HG03159 (cell line): ENCODE measurements around the gene BIRC2.
"Not testable (repeated sequence)": the region's sequence is repeated elsewhere in the genome, so short reads cannot be mapped to it uniquely, and the experiment has no call there.

Experiments used
- ATAC-seq: cut with Tn5 transposase; IDR thresholded peaks from one replicate; pipeline ENCODE4 v1.9.1; 2021; ENCODE audit warnings: mild to moderate bottlenecking, moderate library complexity; ENCODE audit not compliant: unreplicated experiment

Gene BIRC2

DNA sequence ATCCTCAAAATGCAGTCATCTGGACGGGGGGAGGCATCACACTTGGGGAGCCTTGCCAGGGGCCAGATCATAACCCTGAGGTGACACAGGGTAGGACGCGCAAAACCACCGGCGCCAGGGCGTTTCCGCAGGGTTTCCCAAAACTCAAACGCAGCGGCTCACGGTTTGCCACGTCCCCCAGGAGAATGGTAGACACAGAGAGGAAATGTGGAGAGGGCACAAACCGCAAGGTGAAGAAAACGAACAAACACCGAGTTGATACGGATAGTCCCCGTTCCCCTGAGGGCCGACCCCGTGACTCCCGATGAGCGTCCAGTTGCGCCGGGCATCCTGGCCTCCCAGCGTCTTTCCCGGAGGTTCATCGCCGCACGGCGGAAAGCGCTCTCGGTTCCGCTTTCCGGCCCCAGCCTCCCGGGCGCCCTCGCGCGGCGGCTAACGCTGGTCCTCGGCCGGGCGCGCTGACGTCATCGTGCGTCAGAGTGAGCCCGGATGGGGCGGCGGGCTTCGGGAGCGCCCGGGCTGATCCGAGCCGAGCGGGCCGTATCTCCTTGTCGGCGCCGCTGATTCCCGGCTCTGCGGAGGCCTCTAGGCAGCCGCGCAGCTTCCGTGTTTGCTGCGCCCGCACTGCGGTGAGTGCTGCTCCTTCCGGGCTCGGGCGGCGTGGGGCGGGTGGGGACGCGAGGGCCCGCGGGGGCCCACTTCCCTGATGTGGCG, at the start of gene BIRC2:
Gene BIRC2 (plus strand): TSS at position 467 of the 714 bp plus-strand sequence. CDS start 2,641 bp downstream, outside the sequence.
- peak; percentile 90 for ATAC-seq

DNA sequence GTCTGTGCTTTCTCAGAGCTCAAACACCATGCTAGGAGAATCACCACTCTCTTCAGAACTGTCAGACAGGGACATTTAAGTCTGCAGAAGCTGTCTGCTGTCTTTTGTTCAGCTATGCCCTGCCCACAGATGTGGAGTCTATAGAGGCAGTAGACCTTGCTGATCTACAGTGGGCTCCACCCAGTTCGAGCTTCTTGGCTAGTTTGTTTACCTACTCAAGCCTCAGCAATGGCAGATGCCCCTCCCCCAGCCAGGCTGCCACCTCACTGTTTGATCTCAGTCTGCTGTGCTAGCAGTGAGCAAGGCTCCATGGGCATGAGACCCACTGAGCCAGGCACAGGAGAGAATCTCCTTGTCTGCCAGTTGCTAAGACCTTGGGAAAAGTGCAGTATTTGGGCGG, 46.2 kb upstream of the BIRC2 start:
- ATAC-seq: not testable (repeated sequence)

DNA sequence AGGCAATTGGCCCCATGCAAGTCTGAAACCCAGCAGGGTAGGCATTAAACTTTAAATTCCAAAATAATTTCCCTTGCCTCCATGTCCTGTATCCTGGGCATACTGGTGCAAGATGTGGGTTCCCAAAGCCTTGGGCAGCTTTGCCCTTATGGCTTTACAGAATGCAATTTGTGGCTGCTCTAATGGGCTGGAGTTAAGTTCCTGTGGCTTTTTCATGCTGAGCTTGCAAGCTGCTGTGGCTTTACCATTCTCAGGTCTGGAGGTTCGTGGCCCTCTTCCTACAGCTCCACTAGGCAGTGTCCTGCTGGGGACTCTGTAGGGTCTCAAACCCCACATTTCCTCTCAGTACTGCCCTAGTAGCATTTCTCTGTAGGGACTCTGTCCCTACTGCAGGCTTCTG, 44.8 kb upstream of the BIRC2 start:
- no peak for ATAC-seq

DNA sequence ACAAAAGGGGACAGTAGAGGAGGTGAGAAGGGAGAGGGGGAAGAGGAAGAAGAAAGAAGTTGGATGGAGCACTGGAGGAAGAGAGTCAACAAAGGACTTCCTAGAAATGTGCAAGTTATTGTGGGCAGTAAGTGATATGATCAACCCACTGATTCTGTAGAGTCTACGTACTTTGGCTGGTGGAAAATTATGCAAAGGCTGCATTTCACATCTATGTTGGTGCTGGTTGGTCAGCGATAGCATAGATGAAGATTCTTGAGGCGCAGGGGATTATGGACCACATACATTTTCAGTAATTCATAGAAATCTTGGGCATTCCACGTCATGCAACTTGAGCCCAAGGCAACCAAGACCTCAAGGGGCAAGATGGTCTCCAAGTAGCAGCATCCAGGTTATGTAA, 42.3 kb upstream of the BIRC2 start:
- ATAC-seq: no peak

DNA sequence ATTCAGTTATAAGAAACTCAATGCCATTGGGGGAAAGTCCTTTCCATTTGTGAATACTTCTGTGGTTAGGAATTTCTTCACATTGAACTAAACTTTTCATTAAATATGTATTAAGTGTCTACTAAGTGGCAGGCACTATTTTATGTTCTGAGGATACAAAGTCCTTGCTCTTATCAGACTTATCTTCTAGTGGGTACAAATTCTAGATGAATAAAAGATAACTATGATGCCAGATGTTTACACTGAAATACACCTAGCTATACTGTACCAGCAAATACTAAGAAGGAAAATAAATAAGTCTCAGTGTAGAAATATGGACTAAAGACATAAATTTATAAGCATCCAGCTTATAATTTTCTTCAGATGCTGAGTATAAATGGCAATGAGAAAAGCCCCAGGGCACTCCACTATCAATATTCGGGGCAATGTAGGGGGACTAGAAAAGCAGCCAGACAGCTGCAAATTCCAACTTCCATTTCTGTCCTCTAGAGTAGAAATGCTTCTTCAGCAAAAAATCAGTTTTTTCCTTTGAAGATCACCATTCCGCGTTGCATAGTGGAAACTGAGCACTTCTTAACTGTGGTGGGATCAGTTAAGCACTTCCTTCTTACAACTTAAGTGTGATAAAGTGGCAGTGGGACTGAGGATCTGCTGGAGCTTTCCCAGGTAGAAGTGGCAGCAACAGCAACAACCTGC, 41.5 kb upstream of the BIRC2 start:
- no peak for ATAC-seq

DNA sequence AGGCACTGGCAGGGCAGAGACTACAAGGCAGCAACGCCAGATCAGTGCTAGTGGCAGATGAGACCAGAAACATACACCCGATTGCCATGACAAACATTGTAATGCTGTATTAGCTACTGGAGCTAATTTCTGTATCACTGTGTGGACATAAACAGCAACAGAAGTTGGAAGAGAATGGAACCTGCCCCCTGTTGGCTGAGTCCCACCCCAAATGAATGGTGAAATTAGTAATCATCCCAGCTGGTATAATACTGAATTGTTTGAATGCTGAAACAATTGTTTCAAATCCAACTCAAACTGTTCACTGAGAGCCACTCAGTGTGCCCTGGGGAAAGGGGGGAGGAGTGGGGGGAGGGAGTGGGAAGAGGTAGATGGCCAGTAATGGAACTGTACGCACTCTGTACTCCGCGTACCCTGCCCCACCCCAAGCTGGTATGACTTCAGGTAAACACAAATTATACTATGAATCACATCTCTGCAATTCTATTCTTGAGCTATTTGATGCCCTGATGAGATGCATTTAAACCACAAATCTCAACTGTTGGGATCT, 40.9 kb upstream of the BIRC2 start:
- no peak for ATAC-seq

DNA sequence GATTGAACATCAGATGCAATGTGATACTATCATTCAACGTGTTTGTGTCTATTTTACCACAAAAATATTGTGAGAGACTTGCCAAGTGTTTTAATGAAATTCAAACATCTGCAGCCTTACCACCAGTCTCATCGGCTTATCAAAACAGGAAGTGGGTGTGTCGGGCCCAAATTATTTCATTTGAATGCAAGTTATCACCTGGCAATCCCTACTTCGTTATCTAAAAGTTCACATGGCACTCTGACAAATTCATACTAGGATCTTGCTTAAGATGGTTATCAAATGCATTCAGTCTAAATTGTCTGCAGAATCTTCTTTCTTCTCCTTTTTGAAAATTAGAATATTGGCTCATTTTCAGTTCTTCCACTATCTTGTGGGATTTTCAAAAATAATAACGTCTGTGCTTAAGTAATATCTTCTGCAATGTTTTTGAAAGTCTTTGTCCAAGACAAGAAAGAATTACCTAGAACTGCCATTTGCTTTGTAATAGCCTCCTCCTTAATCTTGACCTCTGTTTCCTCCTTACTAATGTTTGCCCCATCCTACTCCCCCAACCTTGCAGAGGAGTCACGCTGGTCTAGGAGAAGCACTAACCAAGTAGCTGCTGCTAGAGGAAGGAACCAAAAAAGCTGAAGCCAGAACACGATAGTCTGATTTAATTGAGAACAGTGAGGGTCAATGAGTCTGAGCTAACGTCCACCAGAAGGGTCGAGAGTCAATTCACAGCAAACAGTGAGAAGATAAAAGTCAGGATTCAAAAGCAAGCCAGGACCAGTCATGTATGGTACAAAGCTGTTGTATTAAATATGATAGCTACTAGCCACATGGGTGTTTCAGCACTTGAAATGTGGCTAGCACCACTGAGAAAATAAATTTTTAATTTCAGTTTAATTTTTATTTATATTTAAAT, 39.9 kb upstream of the BIRC2 start:
- ATAC-seq: no peak

DNA sequence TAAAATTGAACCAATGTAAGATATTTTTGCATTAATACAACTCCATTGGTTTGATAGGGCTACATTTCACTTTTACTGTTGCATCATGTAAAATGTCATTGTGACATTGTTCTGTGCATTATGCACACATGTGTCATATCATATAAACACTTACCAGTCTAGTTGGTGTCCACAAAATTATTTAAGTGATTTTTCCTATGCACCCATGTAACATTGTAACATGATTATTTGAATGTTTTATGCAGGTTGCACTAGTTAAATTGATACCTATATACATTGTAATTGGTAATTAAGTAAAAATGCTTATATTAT, 39.3 kb upstream of the BIRC2 start:
- no peak for ATAC-seq

DNA sequence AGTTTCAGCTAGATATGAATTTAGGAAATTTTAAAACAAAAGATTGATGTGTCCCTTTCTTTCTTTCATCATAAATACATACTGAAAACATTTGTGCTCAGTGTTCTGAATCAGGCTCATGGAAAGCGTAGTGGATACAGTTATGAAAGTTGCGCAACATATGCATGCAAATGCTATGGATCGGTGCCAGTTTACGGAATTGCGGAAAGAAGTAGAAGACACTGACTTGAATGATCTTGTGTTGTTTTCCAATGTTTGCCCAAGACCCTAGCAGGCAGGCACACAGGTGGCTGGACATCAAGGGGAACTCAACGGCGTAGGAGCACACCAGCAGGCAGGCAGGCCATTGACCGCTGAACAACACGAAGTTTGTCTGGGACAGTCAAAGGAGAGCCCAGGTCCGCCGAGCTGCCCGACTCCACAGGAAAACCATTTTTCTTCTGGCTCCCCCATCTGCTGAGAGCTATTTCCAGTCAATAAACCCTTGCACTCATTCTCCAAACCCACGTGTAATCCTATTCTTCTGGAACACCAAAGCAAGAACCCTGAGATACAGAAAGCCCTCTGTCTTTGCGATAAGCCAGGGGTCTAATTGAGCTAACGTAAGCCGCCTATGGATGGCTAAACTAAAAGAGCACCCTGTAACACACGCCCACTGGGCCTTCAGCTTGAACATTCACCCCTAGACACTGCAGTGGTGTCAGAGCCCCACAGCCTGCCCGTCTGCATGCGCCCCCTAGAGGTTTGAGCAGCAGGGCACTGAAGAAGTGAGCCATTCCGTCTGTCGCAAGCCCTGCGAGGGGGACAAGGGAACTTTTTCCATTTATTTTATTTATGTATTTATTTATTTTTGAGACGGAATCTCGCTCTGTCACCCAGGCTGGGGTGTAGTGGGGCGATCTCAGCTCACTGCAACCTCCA, 37.1 kb upstream of the BIRC2 start:
- ATAC-seq: no peak

DNA sequence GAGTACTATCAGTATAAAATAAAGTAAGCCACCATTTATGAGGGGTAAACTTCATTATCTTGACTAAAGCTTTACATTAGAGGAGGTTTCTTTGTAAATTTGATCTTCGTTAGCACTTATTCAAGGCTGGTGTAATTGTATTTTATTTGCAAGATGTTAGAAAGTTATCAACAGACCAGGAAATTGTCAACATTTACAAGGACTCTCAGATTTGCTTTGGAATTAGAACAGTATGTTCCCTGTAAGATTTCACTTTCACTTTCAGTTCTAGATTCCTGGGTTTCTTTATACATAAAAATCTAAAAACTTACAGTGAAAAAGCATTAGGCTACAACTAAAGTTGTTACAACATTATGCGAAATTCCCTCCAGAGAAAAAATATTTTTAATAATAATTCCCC, 34.3 kb upstream of the BIRC2 start:
- ATAC-seq: no peak

DNA sequence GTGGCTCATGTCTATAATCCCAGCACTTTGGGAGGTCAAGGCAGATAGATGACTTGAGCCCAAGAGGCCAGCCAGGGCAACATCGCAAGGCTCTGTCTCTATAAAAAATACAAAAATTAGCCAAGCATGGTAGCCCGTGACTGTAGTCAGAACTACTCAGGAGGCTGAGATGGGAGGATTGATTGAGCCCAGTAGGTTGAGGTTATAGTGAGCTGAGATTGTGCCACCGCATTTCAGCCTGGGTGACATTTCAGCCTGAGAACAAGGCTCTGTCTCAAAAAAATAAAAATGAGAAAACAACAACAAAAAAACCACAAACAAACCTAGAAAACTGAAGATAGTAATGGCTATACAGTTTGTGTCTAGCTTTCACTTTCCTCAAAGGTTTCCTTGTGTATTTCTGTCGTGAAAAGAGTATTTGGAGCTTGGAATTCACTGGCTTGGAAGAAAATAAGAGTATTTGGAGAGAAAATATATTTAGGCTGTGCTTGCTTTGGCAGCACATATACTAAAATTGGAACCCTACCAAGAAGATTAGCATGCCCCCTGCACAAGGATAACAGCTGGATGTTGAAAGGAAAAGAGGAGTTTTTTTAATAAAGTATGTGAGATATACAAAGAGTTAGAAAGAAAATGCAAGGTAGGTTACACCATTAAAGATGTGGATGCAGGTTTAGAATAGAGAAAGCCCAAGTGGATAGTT, 33.6 kb upstream of the BIRC2 start:
- ATAC-seq: no peak

DNA sequence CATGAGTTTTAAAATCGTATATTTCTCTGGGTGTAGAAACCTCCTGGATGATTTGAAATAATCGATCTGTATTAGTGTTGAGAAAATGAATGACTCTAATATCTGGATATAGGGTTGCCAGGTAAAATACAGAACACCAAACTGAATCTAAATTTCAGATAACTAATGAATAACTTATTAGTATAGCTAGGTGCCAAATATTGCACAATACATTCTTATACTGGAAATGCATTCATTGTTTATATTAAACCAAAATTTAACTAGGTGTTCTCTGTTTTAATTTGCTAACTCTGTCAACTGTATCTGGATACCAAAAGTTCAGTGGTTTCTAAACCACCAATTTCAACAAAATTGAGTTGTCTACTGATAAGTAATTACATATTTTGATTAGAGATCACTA, 32.2 kb upstream of the BIRC2 start:
- no peak for ATAC-seq

DNA sequence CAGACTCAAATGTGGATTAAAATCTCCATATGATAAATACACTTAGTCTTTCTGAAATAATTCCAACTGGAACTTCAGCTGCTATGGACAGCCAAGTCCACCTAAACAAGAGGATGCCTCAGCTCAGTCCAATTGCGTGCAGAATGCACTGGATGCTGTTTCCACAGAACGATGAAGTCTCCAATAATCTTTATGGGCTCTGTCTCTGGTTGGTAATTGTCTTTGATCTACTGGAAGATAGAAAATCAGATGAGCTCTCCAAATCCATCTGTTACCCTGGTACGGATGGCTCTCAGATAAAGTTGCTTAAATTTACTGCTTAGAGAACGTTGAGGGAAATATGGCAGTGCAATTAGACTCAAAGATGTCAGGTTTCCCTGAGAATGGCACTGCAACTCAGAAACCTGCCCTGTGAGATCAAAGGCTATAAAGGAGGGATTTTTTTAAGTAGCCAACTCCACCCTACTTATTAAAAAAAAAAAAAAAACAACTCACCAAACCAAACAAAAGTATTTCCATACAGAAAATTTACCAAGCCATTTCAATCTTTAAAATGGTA, 30.6 kb upstream of the BIRC2 start:
- ATAC-seq: no peak

DNA sequence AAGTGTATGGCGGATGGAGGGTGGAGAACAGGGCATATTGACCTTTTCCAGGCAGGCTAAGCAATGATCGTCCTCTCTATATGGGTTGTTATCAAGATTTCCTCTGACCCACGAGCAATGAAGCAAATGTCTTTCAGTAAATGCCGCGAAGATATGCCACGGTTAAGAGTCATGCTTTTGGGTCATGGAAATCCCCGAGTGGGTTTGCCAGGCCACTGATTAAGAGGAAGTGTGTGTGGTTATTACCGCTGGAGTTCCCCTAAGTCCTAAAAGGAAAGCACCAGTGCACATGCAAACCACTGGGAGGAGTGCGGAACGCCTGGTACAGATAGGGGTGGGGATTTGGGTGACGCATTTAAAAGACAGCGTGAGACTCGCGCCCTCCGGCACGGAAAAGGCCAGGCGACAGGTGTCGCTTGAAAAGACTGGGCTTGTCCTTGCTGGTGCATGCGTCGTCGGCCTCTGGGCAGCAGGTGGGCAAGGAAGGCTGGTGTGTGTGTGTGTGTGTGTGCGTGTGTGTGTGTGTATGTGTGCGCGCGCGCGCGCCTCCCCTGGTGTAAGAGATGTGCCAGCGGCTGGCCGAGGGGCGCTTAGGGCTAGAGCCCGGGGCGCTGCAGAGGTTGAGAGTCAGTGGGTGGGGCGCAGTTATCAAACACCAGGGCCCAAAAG, 29.8 kb upstream of the BIRC2 start, which contains the start of gene BIRC3:
Gene BIRC3 (plus strand): TSS at position 386 of the 669 bp plus-strand sequence. CDS start 7,026 bp downstream, outside the sequence.
- peak; percentile 85 for ATAC-seq

DNA sequence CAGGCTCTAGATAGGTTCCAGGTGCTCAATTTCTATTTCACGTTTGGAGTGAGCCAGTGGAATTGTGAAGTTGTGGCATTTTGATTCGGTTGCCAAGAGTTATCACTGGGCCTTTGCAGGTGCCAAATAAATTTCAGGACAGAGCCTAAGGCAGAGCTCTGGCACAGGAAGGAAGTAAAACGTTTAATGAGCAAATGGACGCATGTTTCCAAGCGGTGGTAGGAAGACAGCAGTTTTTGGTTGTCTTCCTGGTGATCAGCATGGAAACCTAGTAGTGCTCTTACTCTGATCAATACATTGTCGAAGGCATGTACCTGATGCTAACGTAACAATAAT, 29.3 kb upstream of the BIRC2 start:
- ATAC-seq: no peak

DNA sequence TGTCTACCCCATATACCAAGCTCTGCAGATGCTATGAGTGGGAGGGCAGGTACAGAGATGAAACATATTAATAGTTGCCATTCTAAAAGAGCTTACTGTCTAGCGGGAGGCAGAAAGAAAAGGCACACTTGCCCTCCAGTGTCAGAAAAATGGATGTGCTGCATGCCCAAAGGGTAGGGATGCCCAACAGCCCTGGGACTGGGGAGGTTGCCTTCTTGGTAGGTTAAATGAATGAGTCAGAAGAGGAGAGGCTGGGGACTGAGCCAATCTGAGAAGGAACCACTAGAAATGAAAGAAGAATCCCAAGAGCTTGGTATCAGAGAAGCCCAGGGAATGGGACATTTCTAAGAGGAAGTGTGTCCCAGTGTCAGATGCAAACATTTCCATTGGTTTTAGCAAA, 28.5 kb upstream of the BIRC2 start:
- ATAC-seq: no peak

DNA sequence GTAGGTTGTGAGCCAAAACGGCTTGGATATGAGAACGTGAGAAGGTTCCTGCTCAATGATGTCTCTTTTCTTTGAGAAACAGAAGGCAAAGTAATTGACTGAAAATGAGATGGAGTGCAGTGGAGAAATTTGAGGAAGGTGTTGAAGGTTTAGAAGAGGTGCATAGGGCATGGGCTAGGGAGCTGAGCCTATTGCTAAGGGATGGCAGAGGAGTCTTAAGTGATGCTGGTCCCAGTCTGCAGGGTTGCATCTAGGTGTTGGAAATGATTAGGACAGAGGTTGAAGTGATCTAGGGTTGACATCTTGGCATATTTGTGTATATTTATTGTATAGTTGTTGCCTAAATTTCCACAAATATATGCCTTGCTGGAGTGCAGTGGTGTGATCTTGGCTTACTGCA, 27.5 kb upstream of the BIRC2 start:
- no peak for ATAC-seq

DNA sequence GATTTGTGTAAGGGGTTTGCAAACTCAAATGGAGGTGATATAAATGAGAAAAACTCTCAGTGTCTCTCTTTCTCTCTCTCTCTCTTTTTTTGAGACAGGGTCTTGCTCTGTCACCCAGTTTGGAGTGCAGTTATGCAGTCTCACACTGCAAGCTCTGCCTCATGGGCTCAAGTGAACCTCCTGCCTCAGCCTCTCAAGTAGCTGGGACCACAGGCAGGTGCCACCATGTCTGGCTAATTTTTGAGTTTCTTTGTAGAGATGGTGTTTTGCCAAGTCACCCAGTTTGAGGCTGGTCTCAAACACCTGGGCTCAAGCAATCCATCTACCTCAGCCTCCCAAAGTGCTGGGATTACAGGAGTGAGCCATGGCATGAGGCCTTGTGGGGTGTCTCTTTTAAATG, 26.8 kb upstream of the BIRC2 start:
- no peak for ATAC-seq

DNA sequence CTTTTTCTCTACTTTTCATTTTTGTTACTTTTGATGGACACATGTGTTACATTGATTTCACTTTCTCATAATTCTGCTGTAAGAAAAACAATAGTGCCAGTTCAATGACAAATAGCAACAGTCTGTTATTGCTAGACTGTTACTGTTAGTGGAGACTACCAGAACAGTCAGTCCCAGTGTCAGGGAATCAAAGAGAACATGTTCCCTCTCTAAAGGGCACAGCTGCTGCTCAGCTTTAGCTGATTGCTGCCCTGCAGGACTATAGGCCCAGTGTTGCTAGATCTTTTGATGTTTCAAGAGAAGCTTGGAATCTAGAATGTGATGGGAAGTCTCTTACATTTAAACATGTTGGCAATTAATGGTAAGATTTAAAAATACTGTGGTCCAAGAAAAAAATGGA, 26.3 kb upstream of the BIRC2 start:
- no peak for ATAC-seq
